SK-N-SH (cell line): Measurements from ENCODE around the gene WDFY2. TPM values are rescaled to one million over a fixed set of nuclear protein-coding genes. Genes with fewer than 3 reads are reported as not detected.

Experiments used
- CTCF ChIA-PET: fragments of 300-600, 350-600 bp; formaldehyde crosslinking; extraction: SDS; loops from one replicate; lab custom pipeline; 2021; lab: Yijun Ruan, JAX
- POLR2A ChIA-PET: fragments of 350-600 bp; sonication (Branson Sonifier 250); formaldehyde crosslinking; extraction: SDS; loops from one replicate; lab custom pipeline; 2020; ENCODE audit warnings: antibody characterized with exemption, inconsistent platforms; lab: Yijun Ruan, JAX
- DNase-seq: peaks from one replicate; pipeline ENCODE4 v3.0.0; 2012
- H2AFZ ChIP-seq: fragments of 200-600 bp; sonication (generic); 2 replicates; pipeline ENCODE4 v1.8.1; 2016; ENCODE audit warnings: antibody characterized with exemption, mild to moderate bottlenecking, low read depth
- H3F3A ChIP-seq: fragments of 200-600 bp; sonication (generic); replicated peaks from 2 replicates; pipeline ENCODE3; 2016; ENCODE audit warnings: antibody characterized with exemption, mild to moderate bottlenecking; ENCODE audit not compliant: insufficient read depth
- H3K27ac ChIP-seq, 2 experiments: fragments of 200-500 bp in 1 of 2; fragments of 200-600 bp in 1 of 2; sonication (Bioruptor generic) in 1 of 2; sonication (generic), shearing (Covaris generic) in 1 of 2; 2 replicates each; pipeline versions ENCODE4 v1.5.1 to v1.6.1; 2014 to 2016; ENCODE audit warnings: low read depth in 2 of 2, inconsistent platforms in 1 of 2, low read length in 1 of 2, mild to moderate bottlenecking in 1 of 2, mixed read lengths in 1 of 2
- H3K27me3 ChIP-seq: fragments of 200-600 bp; sonication (generic), shearing (Covaris generic); 2 replicates; pipeline ENCODE4 v1.6.1; 2016; ENCODE audit warnings: mixed run types; ENCODE audit not compliant: insufficient read depth
- H3K36me3 ChIP-seq, 2 experiments: fragments of 200-500 bp in 1 of 2; fragments of 200-600 bp in 1 of 2; sonication (Bioruptor generic) in 1 of 2; sonication (generic) in 1 of 2; replicated peaks in 1 of 2; 2 replicates each; pipeline versions ENCODE3 to v1.5.1; 2014 to 2016; ENCODE audit warnings: low read length in 1 of 2, mild to moderate bottlenecking in 1 of 2; ENCODE audit not compliant: insufficient read depth in 2 of 2, control insufficient read depth in 1 of 2
- H3K4me1 ChIP-seq, 2 experiments: fragments of 200-500 bp in 1 of 2; fragments of 200-600 bp in 1 of 2; sonication (Bioruptor generic) in 1 of 2; sonication (generic), shearing (Covaris generic) in 1 of 2; 2 replicates each; pipeline versions ENCODE4 v1.5.1 to v1.6.1; 2014 to 2016; ENCODE audit warnings: low read depth in 1 of 2, low read length in 1 of 2, mixed run types in 1 of 2; ENCODE audit not compliant: insufficient read depth in 2 of 2, control insufficient read depth in 1 of 2
- H3K4me2 ChIP-seq: fragments of 200-600 bp; sonication (generic), shearing (Covaris generic); 2 replicates; pipeline ENCODE4 v1.6.1; 2017; ENCODE audit warnings: mixed run types
- H3K4me3 ChIP-seq, 2 experiments: fragments of 200-500 bp in 1 of 2; fragments of 200-600 bp in 1 of 2; sonication (Bioruptor generic) in 1 of 2; sonication (generic), shearing (Covaris generic) in 1 of 2; 2 replicates each; pipeline versions ENCODE4 v1.5.1 to v1.8.1; 2014 to 2016; ENCODE audit warnings: low read depth in 2 of 2, inconsistent platforms in 1 of 2, low read length in 1 of 2, mild to moderate bottlenecking in 1 of 2, mixed read lengths in 1 of 2, moderate library complexity in 1 of 2
- H3K79me2 ChIP-seq: fragments of 200-600 bp; sonication (generic); 2 replicates; pipeline ENCODE4 v1.8.1; 2017; ENCODE audit warnings: mild to moderate bottlenecking; ENCODE audit not compliant: insufficient read depth
- H3K9ac ChIP-seq: fragments of 200-600 bp; sonication (generic); 2 replicates; pipeline ENCODE4 v1.6.1; 2017; ENCODE audit warnings: mixed run types
- H3K9me2 ChIP-seq: fragments of 200-600 bp; sonication (generic); 2 replicates; pipeline ENCODE4 v1.6.1; 2017; ENCODE audit warnings: mixed run types
- H3K9me3 ChIP-seq: fragments of 200-600 bp; sonication (generic); 2 replicates; pipeline ENCODE4 v1.6.1; 2017; ENCODE audit warnings: mixed run types, mild to moderate bottlenecking, moderate library complexity
- H4K20me1 ChIP-seq: fragments of 200-600 bp; sonication (generic); 2 replicates; pipeline ENCODE4 v1.6.1; 2017; ENCODE audit warnings: mild to moderate bottlenecking, mixed run types; ENCODE audit not compliant: insufficient read depth
- CHD2 ChIP-seq: fragments of 150-350 bp; IDR thresholded peaks from 2 replicates; pipeline ENCODE4 v1.6.1; 2018; ENCODE audit warnings: low read length; ENCODE audit not compliant: partially characterized antibody
- EP300 ChIP-seq, 2 experiments: IDR thresholded peaks; 2 replicates each; pipeline versions ENCODE4 v1.4.0 to v1.6.1; 2012; ENCODE audit warnings: borderline replicate concordance in 1 of 2, low read depth in 1 of 2, low read length in 1 of 2
- GATA2 ChIP-seq: sonication (generic); formaldehyde crosslinking; IDR thresholded peaks from 2 replicates; pipeline ENCODE4 v1.5.0; 2020; ENCODE audit warnings: mild to moderate bottlenecking, missing genetic modification reagents
- IRF3 ChIP-seq: fragments of 150-350 bp; IDR thresholded peaks from 2 replicates; pipeline ENCODE4 v1.6.1; 2016; ENCODE audit warnings: mild to moderate bottlenecking, low read depth, low read length
- MEF2A ChIP-seq: IDR thresholded peaks from 2 replicates; pipeline ENCODE4 v1.4.0; 2012; ENCODE audit warnings: low read depth, borderline replicate concordance
- MXI1 ChIP-seq: IDR thresholded peaks from 2 replicates; pipeline ENCODE4 v1.6.1; 2012; ENCODE audit warnings: mild to moderate bottlenecking, low read depth, low read length, improper control_type of control experiment
- NFIC ChIP-seq: IDR thresholded peaks from 2 replicates; pipeline ENCODE4 v1.4.0; 2012; ENCODE audit warnings: borderline replicate concordance
- RAD21 ChIP-seq: IDR thresholded peaks from 2 replicates; pipeline ENCODE4 v1.6.1; 2012; ENCODE audit warnings: mild to moderate bottlenecking, low read length
- RCOR1 ChIP-seq: fragments of 150-350 bp; IDR thresholded peaks from 2 replicates; pipeline ENCODE4 v1.6.1; 2017; ENCODE audit warnings: antibody characterized with exemption, low read length
- REST ChIP-seq: IDR thresholded peaks from 2 replicates; pipeline ENCODE4 v1.6.1; 2012; ENCODE audit warnings: mild to moderate bottlenecking, low read depth, low read length, moderate library complexity
- RFX5 ChIP-seq: IDR thresholded peaks from 2 replicates; pipeline ENCODE4 v1.6.1; 2012; ENCODE audit warnings: mild to moderate bottlenecking, improper control_type of control experiment, low read length
- RXRA ChIP-seq: IDR thresholded peaks from 2 replicates; pipeline ENCODE4 v1.4.0; 2012; ENCODE audit warnings: low read depth, mild to moderate bottlenecking, borderline replicate concordance
- TCF12 ChIP-seq: IDR thresholded peaks from 2 replicates; pipeline ENCODE4 v1.4.0; 2012
- YY1 ChIP-seq: IDR thresholded peaks from 2 replicates; pipeline ENCODE4 v1.4.0; 2012; ENCODE audit warnings: low read depth, mild to moderate bottlenecking
- ZBTB33 ChIP-seq: IDR thresholded peaks from 2 replicates; pipeline ENCODE4 v1.4.0; 2012; ENCODE audit warnings: low read depth, borderline replicate concordance
- WGBS: methylation state at CpG from one replicate; pipeline ENCODE4 v1.1.6; 2017; ENCODE audit warnings: low lambda C conversion rate; 5-methylcytosine and 5-hydroxymethylcytosine counted together
- polyA plus RNA-seq, 3 experiments: library from polyadenylated mRNA; depleted of rRNA; stranded (reverse); fragments of >200 nt; gene quantifications; 2 replicates each; pipeline ENCODE4 v1.2.3, GENCODE V29; 2012
- TF ChIP-seq, protein P1 (sequence below): fragments of 150-350 bp; IDR thresholded peaks from 2 replicates; pipeline ENCODE4 v1.6.1; 2017; ENCODE audit warnings: antibody characterized with exemption, low read length, low read depth, borderline replicate concordance

The WDFY2 gene
- polyA plus RNA-seq, 1 of the 3 experiments (the other 2 are of a cell fraction) = 4.1 TPM

DNA sequence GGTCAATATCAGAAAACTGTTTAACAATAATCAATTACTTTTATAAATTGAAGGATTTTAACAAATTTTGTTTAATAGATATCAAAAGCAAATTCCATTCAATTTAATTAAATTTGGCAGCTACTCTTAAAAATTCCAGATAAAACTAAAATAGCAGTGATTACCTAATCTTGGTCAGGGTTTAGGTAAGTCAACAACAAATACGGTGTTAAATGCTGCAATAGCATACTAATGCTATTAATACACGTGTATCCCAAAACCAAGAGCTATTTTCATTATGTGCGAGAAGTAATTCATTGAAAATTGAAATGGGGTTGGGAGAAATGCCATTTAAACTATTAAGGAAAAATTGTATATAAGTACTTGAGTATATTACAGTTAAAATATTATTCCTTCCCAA, 114.1 kb downstream of the WDFY2 start:
- no peak overlapping the region for H3K4me2 ChIP-seq
- H3K27ac ChIP-seq = no peak overlapping the region
- H3K79me2 ChIP-seq = peaks cover 41% of the 10 kb centered on the region
- ChIA-PET POLR2A (no interaction called here), CTCF (interaction anchor here (0.6 to 2.9 kb wide), 3 partner anchors 10 to 71 kb away, joined by 3 to 9 read pairs (median 4); no protein-coding TSS in a partner anchor)
- H3K36me3 ChIP-seq = no peaks in the 10 kb centered on the region
- H4K20me1 ChIP-seq = no peaks in the 10 kb centered on the region
- 95% methylated on average over 3 of the region's 3 CpGs for WGBS
- no peaks in the 10 kb centered on the region for H3K9me2 ChIP-seq
- H3K9me3 ChIP-seq = no peaks in the 10 kb centered on the region; the same call in 1 of the 2 replicates
- DNase-seq = no peak
- H2AFZ ChIP-seq = no peak overlapping the region
- no peak overlapping the region for H3K9ac ChIP-seq
- TF ChIP-seq CHD2 = no peak
- TF ChIP-seq YY1 = no peak
- TF ChIP-seq RAD21 = no peak
- no peak for TF ChIP-seq IRF3
- TF ChIP-seq ZBTB33 = no peak
- TF ChIP-seq NFIC = no peak
- TF ChIP-seq RFX5 = no peak
- TF ChIP-seq REST = no peak
- no peak for TF ChIP-seq MXI1
- no peak for TF ChIP-seq RXRA
- no peak for TF ChIP-seq RCOR1
- TF ChIP-seq, protein P1, sequence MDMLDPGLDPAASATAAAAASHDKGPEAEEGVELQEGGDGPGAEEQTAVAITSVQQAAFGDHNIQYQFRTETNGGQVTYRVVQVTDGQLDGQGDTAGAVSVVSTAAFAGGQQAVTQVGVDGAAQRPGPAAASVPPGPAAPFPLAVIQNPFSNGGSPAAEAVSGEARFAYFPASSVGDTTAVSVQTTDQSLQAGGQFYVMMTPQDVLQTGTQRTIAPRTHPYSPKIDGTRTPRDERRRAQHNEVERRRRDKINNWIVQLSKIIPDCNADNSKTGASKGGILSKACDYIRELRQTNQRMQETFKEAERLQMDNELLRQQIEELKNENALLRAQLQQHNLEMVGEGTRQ = no peak
- no peak for TF ChIP-seq MEF2A
- no peak for TF ChIP-seq GATA2 (CRISPR knock-in tag)
- TF ChIP-seq EP300 (IDR thresholded peaks at IDR 0.05; ENCODE audit: borderline replicate concordance in 1 of 2, low read depth in 1 of 2, low read length in 1 of 2) = no peak
- TF ChIP-seq TCF12 = no peak
- no peak overlapping the region for H3K4me3 ChIP-seq
- H3F3A ChIP-seq = peaks cover 13% of the 10 kb centered on the region
- peaks cover 0 to 4% of the 10 kb centered on the region in 2 experiments; a peak in 1 of 4 replicates for H3K4me1 ChIP-seq
- H3K27me3 ChIP-seq = no peaks in the 10 kb centered on the region
